Stimulated activated CD8-positive, alpha-beta memory T cell treated with anti-CD3 and anti-CD28 coated beads, Interleukin-12 subunit alpha, Interleukin-12 subunit beta, amount 100 ng/mL, for 1 hour (primary cell): Measurements from ENCODE around the gene DPP10.
"Not testable (repeated sequence)": the region's sequence is repeated elsewhere in the genome, so short reads cannot be mapped to it uniquely, and the experiment has no call there.

ENCODE experiments used
- DNase-seq: peaks from one replicate; pipeline ENCODE4 v3.0.0-alpha.2; 2020; ENCODE audit warnings: low read depth

DPP10 gene

DNA sequence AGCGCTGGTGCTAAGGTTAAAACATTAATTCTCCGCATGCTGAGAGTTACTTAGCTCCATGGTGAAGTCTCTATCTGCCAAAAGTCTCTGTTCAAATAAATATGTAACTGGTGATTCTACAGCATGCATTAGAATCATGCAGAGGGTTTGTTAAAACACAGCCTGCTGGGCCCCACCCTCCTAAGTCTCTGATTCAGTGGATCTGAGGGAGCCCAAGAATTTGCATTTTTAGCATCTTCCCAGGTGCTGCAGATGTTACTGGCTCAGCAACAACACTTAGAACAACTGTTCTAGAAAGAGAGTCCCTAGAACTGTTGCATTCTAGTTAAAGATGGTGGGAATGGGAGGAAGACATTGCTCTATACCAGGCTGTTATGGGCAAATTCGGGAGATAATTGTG, 73.4 kb downstream of the DPP10 start:
- DNase-seq = no peak

DNA sequence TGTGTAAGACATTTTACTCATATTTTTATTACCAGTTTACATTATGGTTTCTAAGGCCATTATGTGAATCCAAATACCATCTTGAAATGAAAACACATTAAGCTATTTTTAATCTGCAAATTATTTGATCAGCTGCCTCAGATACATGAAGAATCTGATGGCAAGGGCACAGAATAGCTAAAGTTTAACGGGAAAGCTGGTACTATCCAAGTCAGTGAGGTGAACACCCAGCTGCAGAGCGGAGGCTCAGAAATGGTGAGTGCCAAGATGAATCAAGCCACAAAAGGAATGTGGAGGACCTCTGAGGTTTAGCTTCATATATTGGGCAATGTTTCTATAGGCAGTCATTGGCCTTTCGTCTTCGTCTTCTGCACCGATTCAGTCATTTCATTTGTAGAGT, 75.1 kb downstream of the DPP10 start:
- DNase-seq = no peak

DNA sequence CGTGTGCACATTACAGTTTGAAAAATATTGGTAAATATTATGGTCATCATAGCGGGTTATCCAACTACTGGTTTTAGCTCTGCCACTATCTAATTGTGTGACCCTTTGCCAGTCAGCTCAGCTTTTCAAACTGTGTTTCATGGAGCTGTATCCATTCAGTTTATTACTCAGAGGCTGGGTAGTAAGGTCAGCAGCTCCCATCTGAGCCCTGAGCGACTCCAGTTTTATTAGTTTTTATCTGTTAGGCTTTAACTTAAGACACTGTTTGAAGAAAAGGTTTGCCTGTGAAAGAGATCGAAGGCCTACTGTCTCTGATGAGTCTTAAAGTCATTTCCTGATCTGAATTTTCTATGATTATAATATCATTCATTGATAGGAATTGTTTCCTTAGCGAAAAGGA, 76.3 kb downstream of the DPP10 start:
- DNase-seq = no peak

DNA sequence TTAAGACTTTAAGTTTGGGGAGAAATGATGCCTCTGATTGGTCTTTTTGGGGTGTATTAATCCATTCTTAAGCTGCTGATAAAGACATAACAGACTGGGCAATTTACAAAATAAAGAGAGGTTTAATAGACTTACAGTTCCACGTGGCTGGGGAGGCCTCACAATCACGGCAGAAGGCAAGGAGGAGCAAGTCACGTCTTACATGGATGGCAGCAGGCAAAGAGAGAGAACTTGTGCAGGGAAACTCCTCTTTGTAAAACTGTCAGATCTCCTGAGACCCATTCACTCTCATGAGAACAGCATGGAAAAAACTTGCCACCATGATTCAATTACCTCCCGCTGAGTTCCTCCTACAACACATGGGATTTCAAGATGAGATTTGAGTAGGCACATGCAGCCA, 80.2 kb downstream of the DPP10 start:
- DNase-seq = not testable (repeated sequence)

DNA sequence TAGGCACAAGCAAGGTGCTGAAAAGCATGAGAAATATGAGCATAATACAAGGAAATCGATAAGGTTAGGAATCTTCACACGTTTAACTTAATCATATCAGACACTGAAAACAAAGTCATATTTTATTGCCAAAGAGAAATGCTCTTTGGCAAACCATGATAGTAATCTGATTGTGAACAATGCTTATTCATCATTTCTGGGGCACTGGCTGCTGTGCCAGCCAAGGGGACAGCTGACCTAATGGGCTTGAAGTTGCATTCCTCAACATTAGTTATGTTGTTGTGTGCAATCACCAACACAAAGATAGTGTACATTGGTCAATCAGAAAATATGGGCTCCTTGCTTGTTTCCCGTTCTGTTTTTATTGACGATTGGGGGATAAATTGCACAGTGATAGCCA, 83.5 kb downstream of the DPP10 start:
- no peak for DNase-seq

DNA sequence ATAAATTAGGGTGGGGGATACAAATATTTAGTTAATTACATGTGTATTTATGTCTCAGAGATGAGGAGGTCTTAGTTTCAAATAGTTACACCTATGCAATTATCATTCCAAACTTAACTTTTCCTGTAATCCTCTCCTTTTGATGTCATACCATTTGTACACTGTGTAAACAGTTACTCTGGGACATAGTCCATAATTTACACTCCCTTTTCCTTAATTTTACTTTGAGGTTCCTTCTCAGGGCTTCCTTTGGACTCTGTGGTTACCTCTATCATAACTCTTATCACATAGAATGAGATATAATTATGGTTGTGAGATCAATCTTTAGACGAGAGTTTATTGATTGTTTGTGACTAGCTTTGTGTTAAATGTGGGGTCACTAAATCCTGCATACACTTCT, 84.4 kb downstream of the DPP10 start:
- DNase-seq = no peak

DNA sequence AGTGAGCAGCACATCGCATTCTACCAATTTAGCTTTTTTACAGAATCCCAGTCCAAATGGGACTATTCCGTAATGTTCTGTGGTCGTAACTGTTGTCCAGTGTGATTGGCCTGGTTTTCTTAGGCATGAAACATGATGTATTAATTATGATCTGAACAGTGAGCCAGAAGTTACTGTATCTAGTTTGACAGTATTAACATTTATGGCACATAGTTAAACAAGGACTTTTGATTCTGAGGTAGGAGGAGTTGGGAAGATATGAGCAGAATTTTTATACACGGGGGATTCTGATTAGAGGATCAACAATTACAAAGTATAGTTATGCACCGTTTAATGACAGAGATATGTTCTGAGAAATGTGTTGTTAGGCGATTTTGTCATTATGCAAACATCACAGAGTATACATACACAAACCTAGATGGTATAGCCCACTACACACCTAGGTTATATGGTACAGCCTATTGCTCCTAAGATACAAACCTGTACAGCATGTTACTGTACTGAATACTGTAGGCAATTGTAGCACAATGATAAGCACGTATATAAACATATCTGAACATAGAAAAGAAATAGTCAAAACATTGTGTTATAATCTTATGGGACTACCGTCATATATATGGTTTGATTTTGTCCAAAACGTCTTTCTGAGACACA, 85.0 kb downstream of the DPP10 start:
- DNase-seq = no peak

DNA sequence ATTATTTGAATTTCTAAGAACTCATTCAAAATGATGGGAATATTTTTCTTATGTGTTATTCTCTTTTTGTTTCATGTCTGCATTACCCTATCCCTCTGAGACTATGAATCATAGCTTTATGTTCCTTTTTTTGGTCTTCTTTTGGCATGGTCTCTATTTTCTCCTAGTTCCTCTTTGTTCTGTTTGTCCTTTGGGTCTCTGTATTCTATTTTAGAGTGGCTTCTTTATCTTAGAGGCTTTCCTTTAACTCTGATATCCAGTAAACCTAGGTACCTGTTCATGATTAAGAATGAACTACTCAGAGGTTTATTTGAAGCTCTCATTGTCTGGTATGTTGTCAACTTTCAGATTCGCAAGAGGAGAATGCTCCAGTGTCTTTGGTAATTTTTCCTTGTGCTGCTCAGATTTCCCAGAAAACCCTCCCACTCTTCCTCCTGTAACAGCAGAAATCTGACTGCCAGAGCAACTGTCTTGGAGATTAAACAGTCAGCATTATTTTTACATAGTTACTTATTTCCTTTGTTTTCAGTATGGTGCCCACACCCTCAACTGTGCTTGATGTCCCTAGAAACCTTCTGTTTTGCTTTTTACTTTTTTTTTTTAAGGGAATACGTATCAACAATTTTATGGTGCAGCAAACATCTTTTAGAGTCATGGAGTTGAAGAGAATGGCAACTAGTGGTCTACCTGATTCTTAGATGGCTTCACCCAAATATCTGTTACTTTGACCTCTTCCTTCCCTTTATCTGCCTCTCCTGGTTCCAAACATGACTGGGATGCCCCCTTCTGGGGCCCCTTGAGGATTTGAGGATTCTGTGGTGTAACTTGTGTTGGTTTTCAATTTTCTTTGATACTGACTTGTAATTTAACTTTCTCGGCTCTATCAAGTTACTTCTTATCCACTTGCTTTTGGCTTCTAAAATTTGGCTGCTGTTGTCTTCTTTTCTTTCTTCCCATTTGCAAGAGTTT, 92.0 kb downstream of the DPP10 start:
- DNase-seq = no peak

DNA sequence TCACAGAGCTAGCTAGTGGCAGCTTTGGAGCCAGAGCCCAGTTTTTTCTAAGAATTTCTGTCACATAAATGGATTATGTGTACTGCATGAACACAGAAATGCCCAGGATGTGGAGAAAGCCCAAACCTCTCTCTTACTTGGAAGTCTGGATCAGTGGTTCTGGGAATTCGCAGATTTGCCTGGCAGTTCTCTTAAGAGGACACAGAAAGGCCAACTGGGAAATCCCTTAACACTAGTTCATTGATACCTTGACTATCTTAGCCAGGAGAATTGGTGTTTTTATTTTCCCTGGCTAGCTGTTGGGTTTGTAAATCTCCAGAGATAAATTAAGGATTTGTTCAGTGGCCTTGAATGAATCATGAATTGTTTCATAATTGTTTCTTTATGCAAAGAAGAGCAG, 95.3 kb downstream of the DPP10 start:
- no peak for DNase-seq

DNA sequence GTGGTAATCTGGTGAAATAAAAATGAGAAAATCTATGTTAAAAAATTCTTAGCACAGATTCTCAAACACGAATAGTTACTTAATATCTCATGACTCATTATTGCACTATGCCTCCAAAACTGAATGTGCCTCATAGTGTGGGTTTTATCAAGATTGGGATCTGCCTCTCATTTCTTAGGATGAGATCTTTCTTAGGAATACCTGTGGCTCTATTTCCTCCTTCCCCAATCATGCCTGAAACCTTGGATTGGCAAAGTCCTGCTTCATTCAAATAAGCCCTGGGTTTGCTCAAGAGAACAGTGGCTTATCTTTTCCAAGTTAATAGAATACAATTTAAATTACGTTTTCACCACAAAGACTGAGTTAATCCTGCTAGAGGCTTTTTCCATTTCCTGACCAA, 100.3 kb downstream of the DPP10 start:
- no peak for DNase-seq

DNA sequence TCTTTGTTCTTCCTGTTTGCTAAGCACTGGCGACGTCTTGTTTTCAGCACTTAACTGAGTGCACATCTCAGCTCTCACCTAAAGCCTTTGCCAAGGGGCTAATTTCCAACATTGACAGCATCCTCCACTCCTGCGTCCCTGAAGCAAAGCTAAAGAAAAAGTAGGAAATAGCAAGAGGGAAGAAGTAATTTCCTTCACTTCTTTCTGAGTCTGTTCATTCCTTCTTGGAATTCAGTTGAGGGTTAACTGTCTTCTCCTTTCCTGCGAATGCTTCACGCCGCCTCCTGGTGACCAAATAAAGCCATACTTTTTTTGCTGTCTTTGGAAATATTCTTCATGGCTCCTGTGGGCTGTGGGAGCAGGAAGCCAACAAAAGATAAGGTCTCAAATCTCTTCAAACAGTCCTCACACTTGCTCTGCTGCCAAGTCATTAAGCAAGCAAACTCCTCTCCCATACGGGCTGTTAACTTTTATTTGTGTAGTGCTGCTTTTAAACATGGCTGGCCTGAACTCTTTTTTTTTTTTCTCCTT, 100.9 kb downstream of the DPP10 start:
- DNase-seq = no peak

DNA sequence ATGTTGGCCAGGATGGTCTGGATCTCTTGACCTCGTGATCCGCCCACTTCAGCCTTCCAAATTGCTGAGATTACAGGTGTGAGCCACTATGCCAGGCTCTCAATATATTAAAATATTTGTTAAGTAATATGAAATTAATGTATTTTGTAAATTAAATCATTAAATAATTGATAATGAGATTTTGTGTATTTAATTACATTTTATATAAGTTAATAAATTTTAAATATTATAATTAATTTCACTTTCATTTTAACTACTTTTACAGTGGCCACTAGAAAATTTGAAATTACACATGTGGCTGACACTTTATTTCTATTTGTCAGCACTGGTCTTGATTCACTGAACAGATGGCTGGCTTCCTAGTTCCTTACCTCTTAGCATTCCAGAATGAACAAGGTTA, 102.6 kb downstream of the DPP10 start:
- no peak for DNase-seq

DNA sequence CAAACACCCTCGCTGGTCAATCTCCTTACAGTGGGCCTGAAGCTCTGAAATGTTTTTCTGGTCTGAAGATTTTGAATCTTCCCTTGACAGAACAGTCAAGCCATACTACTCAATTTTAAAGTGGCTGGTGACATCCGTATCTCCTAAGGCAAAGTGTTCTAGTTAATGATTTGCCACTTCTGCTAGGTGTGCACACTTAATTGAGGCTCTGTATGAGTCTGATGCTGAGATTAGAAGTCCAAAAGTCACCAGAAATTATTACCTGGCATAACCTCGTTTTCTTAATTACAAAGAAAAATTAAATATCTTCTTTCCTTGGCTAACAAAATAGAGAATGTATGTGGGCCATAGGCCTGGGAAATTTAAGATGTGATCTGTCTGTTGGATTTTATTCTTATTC, 104.1 kb downstream of the DPP10 start:
- no peak for DNase-seq

DNA sequence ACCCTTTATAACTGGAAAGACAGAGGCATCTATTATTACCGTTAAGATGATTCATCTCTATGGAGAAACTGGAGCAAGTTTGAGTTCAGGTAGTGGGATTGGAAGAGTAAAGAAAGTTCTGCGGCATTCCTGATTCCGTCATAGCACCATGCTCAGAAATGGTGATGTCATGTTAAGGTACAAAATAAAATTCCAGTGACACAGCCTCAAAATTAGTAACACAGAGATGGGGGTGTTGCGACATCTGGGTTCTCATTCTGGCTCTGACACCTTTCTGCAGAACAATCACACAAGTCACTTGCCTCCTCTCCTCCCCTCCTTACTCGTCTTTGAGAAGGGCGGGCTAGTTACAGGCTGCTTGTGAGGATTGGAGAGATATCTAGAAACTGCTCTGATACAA, 105.7 kb downstream of the DPP10 start:
- no peak for DNase-seq

DNA sequence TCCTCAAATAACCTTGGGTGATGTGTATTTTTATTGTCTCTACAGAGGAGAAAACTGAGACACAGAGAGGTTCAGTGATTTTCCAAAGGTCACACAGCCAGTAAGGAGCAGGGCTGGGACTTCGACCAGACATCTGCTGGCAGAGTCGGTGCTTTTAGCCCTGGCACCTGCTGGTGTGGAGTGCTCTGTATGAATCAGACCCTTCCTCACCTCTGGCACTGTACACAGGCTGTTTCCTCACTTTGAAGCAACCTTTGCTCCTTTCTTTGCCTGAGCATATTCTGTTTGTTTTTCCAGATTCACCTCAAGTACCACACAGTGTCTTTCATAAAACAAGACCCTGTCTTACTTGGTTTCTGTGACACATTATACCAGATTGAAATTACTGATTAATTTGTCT, 107.9 kb downstream of the DPP10 start:
- DNase-seq = no peak

DNA sequence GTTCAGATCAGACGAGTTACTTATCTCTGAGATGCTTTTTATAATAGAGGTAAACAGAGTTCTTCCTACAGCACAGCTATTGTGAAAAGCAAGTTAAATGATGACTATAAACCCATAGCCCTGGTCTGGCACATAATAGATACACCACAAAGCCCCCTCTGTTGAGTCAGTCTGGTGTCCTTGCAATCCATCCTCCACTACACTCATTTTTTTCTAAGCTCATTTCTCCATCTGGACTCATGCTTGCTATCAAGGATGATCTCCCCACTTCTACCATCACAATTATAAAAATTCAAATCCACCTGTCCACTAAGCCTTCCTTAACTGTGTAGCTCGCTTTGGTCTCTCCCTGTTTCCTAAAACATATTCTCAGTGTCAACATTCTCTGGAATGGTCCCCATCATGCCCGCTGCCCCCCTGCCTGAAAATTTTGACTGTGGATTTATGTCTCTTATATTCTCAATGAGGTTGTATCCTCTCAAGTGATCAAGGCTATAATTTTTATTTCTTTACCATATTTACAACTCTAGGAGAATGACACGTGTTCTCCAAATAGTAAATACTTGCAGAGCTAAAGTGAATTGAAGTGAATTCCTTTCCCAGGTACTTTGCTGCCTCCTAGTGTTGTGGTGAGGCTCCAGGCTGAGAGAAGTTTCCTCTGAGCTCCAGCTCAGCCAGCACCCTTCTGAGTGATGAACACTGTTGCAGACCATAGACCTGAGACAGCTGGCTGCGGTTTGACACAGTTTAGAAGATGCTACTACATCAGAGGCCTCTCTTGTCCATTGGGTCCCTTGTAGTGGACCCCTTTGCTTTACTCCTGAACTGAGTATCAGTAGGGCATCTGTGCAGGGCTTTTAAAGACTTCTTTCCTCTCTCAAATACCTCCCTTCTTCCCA, 108.7 kb downstream of the DPP10 start:
- no peak for DNase-seq

DNA sequence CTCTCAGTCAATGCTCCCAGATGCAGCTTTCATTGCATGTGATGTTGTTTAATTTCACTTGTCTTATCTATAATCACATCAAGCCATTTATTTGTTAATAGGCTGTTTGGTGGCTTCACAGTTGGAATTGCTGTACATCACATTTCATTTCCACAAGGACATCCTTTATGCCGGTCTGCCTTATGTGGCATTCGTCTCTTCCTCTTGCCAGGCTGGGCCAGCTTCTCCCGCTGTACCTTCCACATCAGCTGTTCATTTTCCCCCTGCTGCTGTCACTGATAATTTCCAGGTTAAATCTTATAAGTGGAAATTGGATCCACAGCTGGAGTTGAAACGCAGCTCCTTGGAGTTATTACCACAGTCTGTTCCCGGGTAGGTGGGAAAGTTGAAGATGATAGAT, 110.6 kb downstream of the DPP10 start:
- DNase-seq = no peak

DNA sequence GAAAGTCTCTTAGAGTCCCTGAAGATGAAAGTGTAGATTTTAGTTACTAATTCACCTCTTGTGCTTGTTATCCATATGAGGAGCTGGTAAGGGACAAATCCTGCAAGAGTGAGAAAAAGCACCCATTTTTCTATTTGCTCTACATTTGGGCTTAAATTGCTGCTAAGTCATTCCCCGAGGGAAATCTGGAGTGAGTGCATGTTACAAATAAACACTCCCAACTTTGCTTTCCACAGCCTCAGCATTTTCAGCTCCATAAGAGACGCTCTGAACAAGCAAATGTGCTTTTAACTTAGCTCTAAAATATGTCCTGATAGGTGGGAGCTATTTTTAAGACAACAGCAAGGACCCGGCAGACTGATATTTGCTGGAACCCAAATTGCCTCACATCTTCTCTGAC, 126.7 kb downstream of the DPP10 start:
- DNase-seq = no peak

DNA sequence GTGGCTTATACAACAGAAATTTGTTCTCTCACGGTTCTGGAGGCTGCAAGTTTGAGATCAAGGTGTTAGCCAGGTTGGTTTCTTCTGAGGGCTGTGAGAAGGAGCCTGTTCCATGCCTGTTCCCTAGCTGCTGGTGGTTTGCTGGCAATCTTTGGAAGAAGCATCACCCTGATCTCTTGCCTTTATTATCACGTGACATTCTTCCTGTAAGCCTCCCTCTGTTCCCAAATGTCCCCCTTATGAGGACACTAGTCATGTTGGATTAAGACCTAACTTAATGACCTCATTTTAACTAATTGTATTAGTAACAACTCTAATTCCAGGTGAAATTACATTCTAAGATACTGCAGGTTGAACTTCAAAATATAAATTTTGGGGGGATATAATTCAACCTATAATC, 135.2 kb downstream of the DPP10 start:
- DNase-seq = no peak

DNA sequence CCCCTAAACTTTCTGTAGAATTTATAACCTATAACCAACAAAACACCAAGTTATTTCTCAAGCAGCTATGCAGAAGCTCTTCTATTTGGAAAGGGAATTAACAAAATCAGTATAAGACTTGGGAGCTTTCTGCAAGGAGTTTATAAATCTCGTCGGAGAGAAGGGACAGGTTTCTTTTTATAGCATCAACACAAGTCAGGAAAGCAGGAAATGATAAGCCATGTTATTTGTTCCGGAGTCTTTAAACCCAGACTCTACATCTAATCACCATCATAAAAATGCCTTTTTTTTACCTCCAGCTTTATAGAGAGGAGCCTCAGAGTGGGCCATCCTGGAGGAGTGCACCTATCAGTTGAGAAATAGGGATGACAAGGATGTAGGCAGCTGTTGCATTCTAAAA, 137.1 kb downstream of the DPP10 start:
- no peak for DNase-seq

DNA sequence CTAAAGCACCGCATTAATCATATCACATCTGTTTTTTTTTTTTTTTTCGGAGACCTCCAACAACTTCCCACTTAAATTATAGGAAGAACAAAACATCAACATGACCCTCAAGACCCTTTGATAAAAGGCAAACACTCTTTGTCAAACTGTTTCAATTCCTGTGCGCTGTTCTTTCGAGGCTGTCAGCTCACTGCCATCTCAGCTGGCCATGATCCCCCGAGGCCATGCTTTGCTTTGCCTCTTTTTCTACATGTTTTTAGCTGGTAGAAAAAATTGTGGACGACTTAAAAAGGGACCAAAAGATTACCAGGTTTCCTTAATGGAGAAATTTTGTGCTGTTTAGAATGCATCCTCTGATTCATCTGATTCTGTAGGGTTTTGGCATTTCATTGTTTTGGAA, 138.2 kb downstream of the DPP10 start:
- DNase-seq = no peak

DNA sequence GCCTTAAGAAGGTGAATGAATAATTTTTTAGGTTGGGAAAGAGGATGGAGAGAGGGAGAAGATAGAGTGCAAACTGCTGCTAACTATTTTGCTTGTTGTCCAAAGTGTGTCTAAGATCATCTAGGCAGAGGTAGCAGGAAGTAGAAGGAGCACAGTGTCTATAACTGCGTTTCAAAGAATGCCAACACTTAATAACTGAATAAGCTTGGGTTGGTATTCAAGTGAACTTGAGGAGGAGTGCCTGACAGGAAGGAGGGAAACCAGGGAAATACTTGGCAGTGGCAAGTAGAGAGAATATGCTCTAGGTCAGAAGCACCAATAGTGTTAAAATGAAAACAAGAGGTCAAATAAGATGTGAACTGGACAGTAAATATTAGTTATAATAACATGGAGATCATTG, 155.9 kb downstream of the DPP10 start:
- no peak for DNase-seq
